ENCODE data around the gene TBC1D13.

The TBC1D13 gene

DNA sequence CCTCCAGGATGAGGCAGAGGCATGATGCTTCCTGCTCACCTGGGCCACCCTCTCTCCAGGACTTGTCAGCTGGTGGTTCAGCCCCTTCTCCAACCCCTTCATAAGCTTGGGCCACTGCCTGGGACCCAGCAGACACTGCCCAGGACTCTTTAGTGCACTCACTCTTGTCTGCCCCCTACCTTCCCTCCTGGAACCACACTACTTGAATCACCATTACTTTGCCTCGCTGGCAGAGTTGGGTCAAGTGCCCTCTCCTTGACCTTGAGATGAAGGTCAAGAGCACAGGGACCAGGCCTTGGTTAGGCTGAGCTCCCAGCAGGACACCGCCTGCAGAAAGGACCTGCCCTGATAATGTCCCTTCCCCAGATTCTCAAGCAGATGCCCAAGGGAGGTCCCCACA is 22.8 kb downstream of the TBC1D13 start:
- no peak for TF ChIP-seq CTCF (conservative IDR thresholded peaks at IDR 0.05; ENCODE audit: low read length)
- no peak for DNase-seq (ENCODE audit: low read depth)
- H3K4me3 ChIP-seq (ENCODE audit: low read length): no peak overlapping the region

- H3K4me3 ChIP-seq (ENCODE audit: low read length): no peak overlapping the region
- no peak for TF ChIP-seq CTCF (conservative IDR thresholded peaks at IDR 0.05; ENCODE audit: low read length)
- DNase-seq (ENCODE audit: low read depth): no peak
These were observed 23.8 kb downstream of the TBC1D13 start for GRCh38 chr9:128810873-128811272.

GRCh38 chr9:128818099-128818838 is 31.2 kb downstream of the TBC1D13 start, which contains the start of gene ENDOG:
TSS of gene ENDOG (plus strand) at chr9:128818500. CDS start at chr9:128818685, 185 bp downstream.
- peak within 1 kb of the TSS; percentile 71 for H3K4me3 ChIP-seq (ENCODE audit: low read length)
- peak; percentile 93 for DNase-seq (ENCODE audit: low read depth)
- TF ChIP-seq CTCF (conservative IDR thresholded peaks at IDR 0.05; ENCODE audit: low read length): peak; percentile 83

- peak overlapping the region; percentile 71 for H3K4me3 ChIP-seq (ENCODE audit: low read length)
- no peak for DNase-seq (ENCODE audit: low read depth)
- TF ChIP-seq CTCF (conservative IDR thresholded peaks at IDR 0.05; ENCODE audit: low read length): no peak
These were observed 32.0 kb downstream of the TBC1D13 start for GRCh38 chr9:128818839-128819715.

- TF ChIP-seq CTCF (conservative IDR thresholded peaks at IDR 0.05; ENCODE audit: low read length): no peak
- peak; percentile 49 for DNase-seq (ENCODE audit: low read depth)
- H3K4me3 ChIP-seq (ENCODE audit: low read length): peak overlapping the region; percentile 71
These were observed 32.9 kb downstream of the TBC1D13 start for GRCh38 chr9:128819716-128820664.

DNA sequence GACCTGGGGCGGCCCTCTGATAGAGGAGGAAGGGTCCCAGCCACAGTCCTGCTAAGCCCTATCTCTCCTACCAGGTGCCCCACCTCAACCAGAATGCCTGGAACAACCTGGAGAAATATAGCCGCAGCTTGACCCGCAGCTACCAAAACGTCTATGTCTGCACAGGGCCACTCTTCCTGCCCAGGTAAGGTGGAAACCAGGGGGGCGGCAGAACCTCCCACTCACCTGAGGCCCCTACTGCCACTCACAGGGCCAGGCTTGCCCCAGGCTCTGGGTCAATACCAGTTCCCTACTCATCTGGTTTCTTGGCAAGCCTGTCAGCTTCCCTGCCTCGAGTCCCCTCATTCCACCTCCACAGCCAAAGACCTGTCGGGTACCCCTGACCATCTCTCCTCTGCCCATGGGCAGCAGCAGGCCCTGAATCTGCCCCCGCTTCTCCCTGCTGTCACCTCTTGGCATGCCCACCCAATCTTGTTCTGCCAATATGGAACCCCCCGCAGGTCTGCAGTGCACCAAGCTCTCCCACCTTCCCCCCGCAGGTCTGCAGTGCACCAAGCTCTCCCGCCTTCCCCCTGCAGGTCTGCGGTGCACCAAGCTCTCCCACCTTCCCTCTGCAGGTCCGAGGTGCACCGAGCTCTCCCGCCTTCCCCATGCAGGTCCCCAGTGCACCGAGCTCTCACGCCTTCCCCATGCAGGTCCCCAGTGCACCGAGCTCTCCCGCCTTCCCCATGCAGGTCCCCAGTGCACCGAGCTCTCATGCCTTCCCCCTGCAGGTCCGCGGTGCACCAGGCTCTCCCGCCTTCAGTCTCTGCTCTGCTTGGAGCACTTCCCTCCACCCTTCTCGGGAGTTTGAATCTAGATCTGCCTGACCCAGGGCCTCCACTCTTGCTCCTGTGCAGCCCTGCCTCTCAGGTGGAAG is 33.9 kb downstream of the TBC1D13 start:
- no peak for TF ChIP-seq CTCF (conservative IDR thresholded peaks at IDR 0.05; ENCODE audit: low read length)
- no peak for DNase-seq (ENCODE audit: low read depth)
- no peak overlapping the region for H3K4me3 ChIP-seq (ENCODE audit: low read length)

Measured in AG10803 (cell line).